Thoracic aorta (tissue), 2 donors: Measurements from ENCODE around the gene VEGFA. TPM values are rescaled to one million over a fixed set of nuclear protein-coding genes. Genes with fewer than 3 reads are reported as not detected.

ENCODE experiments used
- ATAC-seq: fragments of 150-250 bp; one replicate; pipeline ENCODE4 v1.8.0; 2017; ENCODE audit warnings: low read depth; ENCODE audit not compliant: insufficient number of reproducible peaks, low FRiP score
- DNase-seq: peaks from one replicate; pipeline ENCODE4 v3.0.0-alpha.2; 2020; ENCODE audit warnings: low spot score
- H3K27ac ChIP-seq, 2 donors: fragments of 200-600 bp; sonication (generic); 1 replicate in 1 of 2; 2 replicates in 1 of 2; pipeline ENCODE4 v1.5.1; 2016; ENCODE audit warnings: mild to moderate bottlenecking in 2 of 2, moderate library complexity in 2 of 2
- H3K27me3 ChIP-seq: fragments of 200-600 bp; sonication (generic); replicated peaks from 2 replicates; pipeline ENCODE4 v1.6.0; 2016; ENCODE audit warnings: mild to moderate bottlenecking; ENCODE audit not compliant: insufficient read depth
- H3K36me3 ChIP-seq: fragments of 200-600 bp; sonication (generic); one replicate; pipeline ENCODE4 v1.5.1; 2016
- H3K4me1 ChIP-seq, 2 donors: fragments of 200-600 bp; sonication (generic); 1 replicate in 1 of 2; 2 replicates in 1 of 2; pipeline versions ENCODE4 v1.5.1 to v1.6.0; 2016; ENCODE audit warnings: low read depth in 2 of 2, mild to moderate bottlenecking in 1 of 2; ENCODE audit not compliant: control insufficient read depth in 1 of 2
- H3K4me3 ChIP-seq: fragments of 200-600 bp; sonication (generic); 2 replicates; pipeline ENCODE4 v1.5.1; 2016; ENCODE audit warnings: mild to moderate bottlenecking
- H3K9me3 ChIP-seq: fragments of 200-600 bp; sonication (generic); 2 replicates; pipeline ENCODE4 v1.5.1; 2016
- CTCF ChIP-seq: fragments of 200-600 bp; sonication (generic); IDR thresholded peaks from one replicate; pipeline ENCODE4 v1.5.1; 2019; ENCODE audit warnings: antibody characterized with exemption
- total RNA-seq, 2 donors: library from RNA; depleted of rRNA; stranded (reverse); fragments of >200 nt; gene quantifications; one replicate each; pipeline versions ENCODE4 v1.1.0 to v1.2.3, GENCODE V29; 2016

Gene VEGFA
- total RNA-seq, 2 donors from 2014 or later: 36.0 to 117 TPM

- Histone ChIP-seq H3K4me1 (no peaks in the 10 kb centered on the region), H3K36me3 (no peaks in the 10 kb centered on the region), H3K4me3 (no peak overlapping the region), H3K27ac (no peak overlapping the region), H3K9me3 (no peaks in the 10 kb centered on the region), H3K27me3 (no peaks in the 10 kb centered on the region)
- ATAC-seq (no peak), DNase-seq (no peak)
- no peak for TF ChIP-seq CTCF
These were observed 38.4 kb downstream of the VEGFA start for GRCh38 chr6:43808412-43808811.

GRCh38 chr6:43809417-43810305 lies 39.6 kb downstream of the VEGFA start:
- Histone ChIP-seq H3K9me3 (no peaks in the 10 kb centered on the region), H3K4me3 (no peak overlapping the region), H3K36me3 (no peaks in the 10 kb centered on the region), H3K27me3 (no peaks in the 10 kb centered on the region), H3K4me1 (no peaks in the 10 kb centered on the region), H3K27ac (no peak overlapping the region)
- DNase-seq: no peak
- TF ChIP-seq CTCF: no peak
- ATAC-seq: no peak

GRCh38 chr6:43810965-43811732 lies 41.1 kb downstream of the VEGFA start:
- H3K9me3 ChIP-seq: no peaks in the 10 kb centered on the region
- H3K4me1 ChIP-seq: no peaks in the 10 kb centered on the region
- ATAC-seq (no peak), DNase-seq (no peak)
- no peak for TF ChIP-seq CTCF
- H3K27me3 ChIP-seq: no peaks in the 10 kb centered on the region
- no peaks in the 10 kb centered on the region for H3K36me3 ChIP-seq
- no peak overlapping the region for H3K27ac ChIP-seq
- H3K4me3 ChIP-seq: no peak overlapping the region

- no peaks in the 10 kb centered on the region for H3K36me3 ChIP-seq
- ATAC-seq (no peak), DNase-seq (no peak)
- H3K4me1 ChIP-seq: no peaks in the 10 kb centered on the region
- no peaks in the 10 kb centered on the region for H3K9me3 ChIP-seq
- TF ChIP-seq CTCF: no peak
- no peaks in the 10 kb centered on the region for H3K27me3 ChIP-seq
- H3K4me3 ChIP-seq: no peak overlapping the region
- no peak overlapping the region for H3K27ac ChIP-seq
These were observed 41.7 kb downstream of the VEGFA start for GRCh38 chr6:43811733-43812099.

GRCh38 chr6:43812850-43813578 lies 43.0 kb downstream of the VEGFA start:
- Histone ChIP-seq H3K4me1 (no peaks in the 10 kb centered on the region), H3K27me3 (no peaks in the 10 kb centered on the region), H3K9me3 (no peaks in the 10 kb centered on the region), H3K36me3 (no peaks in the 10 kb centered on the region), H3K4me3 (no peak overlapping the region), H3K27ac (no peak overlapping the region)
- no peak for ATAC-seq
- TF ChIP-seq CTCF: no peak
- no peak for DNase-seq
